Omental fat pad (tissue), 4 donors: Measurements from ENCODE around the gene TANC1. TPM values are rescaled to one million over a fixed set of nuclear protein-coding genes. Genes with fewer than 3 reads are reported as not detected.

Experiments
- ATAC-seq: fragments of 150-250 bp; one replicate; pipeline ENCODE4 v1.9.1; 2016; ENCODE audit warnings: mild to moderate bottlenecking, moderate library complexity; ENCODE audit not compliant: low FRiP score
- DNase-seq: peaks from one replicate; pipeline ENCODE4 v3.0.0-alpha.2; 2019; ENCODE audit warnings: low spot score
- total RNA-seq, 4 donors: library from RNA; depleted of rRNA; stranded (reverse); fragments of >200 nt; gene quantifications; one replicate each; pipeline ENCODE4 v1.1.0, GENCODE V29; 2016
- TF ChIP-seq, protein P1 (sequence below), 3 donors: fragments of 450-650 bp; IDR thresholded peaks; one replicate each; pipeline ENCODE4 v1.5.1; 2016 to 2017; ENCODE audit warnings: antibody characterized with exemption in 3 of 3, mild to moderate bottlenecking in 3 of 3, moderate library complexity in 2 of 3

The TANC1 gene
- total RNA-seq, 4 donors from 2014 or later, result 26.4 to 72.5 (median 34.9) TPM

DNA sequence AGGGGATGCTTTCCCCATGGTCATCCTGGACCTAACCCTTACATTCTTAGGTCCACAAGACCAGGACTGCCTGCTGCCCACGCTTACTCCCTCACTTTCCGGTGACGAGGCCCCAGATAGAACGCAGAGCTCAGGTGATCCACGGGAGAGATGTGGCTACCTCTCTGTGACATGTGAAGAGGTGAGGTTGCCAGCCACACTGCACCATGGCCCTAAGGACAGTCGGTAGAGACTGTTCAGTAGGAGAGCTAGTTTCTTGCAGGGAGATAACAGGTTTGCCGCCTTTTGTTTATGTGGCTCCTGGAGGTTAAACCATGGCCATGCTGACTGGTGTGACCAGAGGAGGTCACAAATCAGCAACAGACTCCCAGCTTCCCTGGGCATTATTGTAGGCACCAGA, 246.7 kb downstream of the TANC1 start:
- no peak for DNase-seq
- TF ChIP-seq, protein P1, sequence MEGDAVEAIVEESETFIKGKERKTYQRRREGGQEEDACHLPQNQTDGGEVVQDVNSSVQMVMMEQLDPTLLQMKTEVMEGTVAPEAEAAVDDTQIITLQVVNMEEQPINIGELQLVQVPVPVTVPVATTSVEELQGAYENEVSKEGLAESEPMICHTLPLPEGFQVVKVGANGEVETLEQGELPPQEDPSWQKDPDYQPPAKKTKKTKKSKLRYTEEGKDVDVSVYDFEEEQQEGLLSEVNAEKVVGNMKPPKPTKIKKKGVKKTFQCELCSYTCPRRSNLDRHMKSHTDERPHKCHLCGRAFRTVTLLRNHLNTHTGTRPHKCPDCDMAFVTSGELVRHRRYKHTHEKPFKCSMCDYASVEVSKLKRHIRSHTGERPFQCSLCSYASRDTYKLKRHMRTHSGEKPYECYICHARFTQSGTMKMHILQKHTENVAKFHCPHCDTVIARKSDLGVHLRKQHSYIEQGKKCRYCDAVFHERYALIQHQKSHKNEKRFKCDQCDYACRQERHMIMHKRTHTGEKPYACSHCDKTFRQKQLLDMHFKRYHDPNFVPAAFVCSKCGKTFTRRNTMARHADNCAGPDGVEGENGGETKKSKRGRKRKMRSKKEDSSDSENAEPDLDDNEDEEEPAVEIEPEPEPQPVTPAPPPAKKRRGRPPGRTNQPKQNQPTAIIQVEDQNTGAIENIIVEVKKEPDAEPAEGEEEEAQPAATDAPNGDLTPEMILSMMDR (IDR thresholded peaks at IDR 0.05), result no peak
- no peak for ATAC-seq

- DNase-seq, result no peak
- ATAC-seq, result no peak
- TF ChIP-seq, protein P1 (IDR thresholded peaks at IDR 0.05), result no peak
These were observed 249.2 kb downstream of the TANC1 start for GRCh38 chr2:159217676-159218075.

GRCh38 chr2:159218389-159218788, 249.9 kb downstream of the TANC1 start:
- ATAC-seq (no peak), DNase-seq (no peak)
- TF ChIP-seq, protein P1 (IDR thresholded peaks at IDR 0.05), result no peak

- DNase-seq (no peak), ATAC-seq (no peak)
- TF ChIP-seq, protein P1 (IDR thresholded peaks at IDR 0.05), result no peak
These were observed 251.1 kb downstream of the TANC1 start for GRCh38 chr2:159219394-159219998.

GRCh38 chr2:159224061-159224813, 255.8 kb downstream of the TANC1 start:
- DNase-seq (no peak), ATAC-seq (no peak)
- TF ChIP-seq, protein P1 (IDR thresholded peaks at IDR 0.05), result no peak

- TF ChIP-seq, protein P1 (IDR thresholded peaks at IDR 0.05), result no peak
- ATAC-seq, result no peak
- no peak for DNase-seq
These were observed 256.9 kb downstream of the TANC1 start for GRCh38 chr2:159225025-159226016.
